ENCODE results near the gene ATAD3B.
"Not testable (repeated sequence)": the region's sequence is repeated elsewhere in the genome, so short reads cannot be mapped to it uniquely, and the experiment has no call there.

ATAD3B gene

GRCh38 chr1:1511533-1512285 lies 40.1 kb downstream of the ATAD3B start, which contains the start of gene ATAD3A:
TSS of gene ATAD3A (plus strand) at chr1:1512162. CDS start at chr1:1512269, 107 bp downstream.
- Histone ChIP-seq H3K36me3 (replicated peaks; ENCODE audit: low read depth, low read length) (no peaks in the 10 kb centered on the region), H3K4me3 (ENCODE audit: low read length) (peak within 1 kb of the TSS; percentile 95), H3K27me3 (ENCODE audit: low read depth, low read length) (no peaks in the 10 kb centered on the region), H3K4me2 (ENCODE audit: low read length) (peak within 1 kb of the TSS; percentile 92), H3K9me3 (ENCODE audit: insufficient read depth, low read length) (no peaks in the 10 kb centered on the region), H4K20me1 (ENCODE audit: insufficient read depth, low read length) (no peaks in the 10 kb centered on the region), H3K4me1 (ENCODE audit: low read length) (peaks cover 6% of the 10 kb centered on the region), H3K27ac (ENCODE audit: low read length) (peak within 1 kb of the TSS; percentile 76), H3K79me2 (ENCODE audit: low read length) (peaks cover 43% of the 10 kb centered on the region), H2AFZ (ENCODE audit: low read depth, low read length) (peak within 1 kb of the TSS; percentile 42; the same call in 1 of the 2 replicates), H3K9ac (ENCODE audit: low read length) (peak within 1 kb of the TSS; percentile 96)
- TF ChIP-seq EZH2phosphoT487 (IDR thresholded peaks at IDR 0.05; ENCODE audit: low read depth) (no peak), CTCF (IDR thresholded peaks at IDR 0.05; ENCODE audit: low read depth, low read length) (no peak)

GRCh38 chr1:1512425-1512824 lies 40.9 kb downstream of the ATAD3B start:
- not testable (repeated sequence) for H4K20me1 ChIP-seq (ENCODE audit: insufficient read depth, low read length); H3K9me3 ChIP-seq (ENCODE audit: insufficient read depth, low read length); H3K27me3 ChIP-seq (ENCODE audit: low read depth, low read length); H3K36me3 ChIP-seq (replicated peaks; ENCODE audit: low read depth, low read length); H2AFZ ChIP-seq (ENCODE audit: low read depth, low read length); H3K4me1 ChIP-seq (ENCODE audit: low read length); H3K27ac ChIP-seq (ENCODE audit: low read length)
- Histone ChIP-seq H3K9ac (ENCODE audit: low read length) (peak overlapping the region; percentile 52; the same call in 1 of the 2 replicates), H3K4me3 (ENCODE audit: low read length) (peak overlapping the region; percentile 95), H3K79me2 (ENCODE audit: low read length) (peaks cover 43% of the 10 kb centered on the region), H3K4me2 (ENCODE audit: low read length) (0 out of 2 replicates have a peak overlapping the region, but pooled peaks have one; percentile 43)

- H3K36me3 ChIP-seq (replicated peaks; ENCODE audit: low read depth, low read length); H2AFZ ChIP-seq (ENCODE audit: low read depth, low read length); H3K4me3 ChIP-seq (ENCODE audit: low read length); H3K9ac ChIP-seq (ENCODE audit: low read length); H3K9me3 ChIP-seq (ENCODE audit: insufficient read depth, low read length); H4K20me1 ChIP-seq (ENCODE audit: insufficient read depth, low read length); H3K4me1 ChIP-seq (ENCODE audit: low read length); H3K27ac ChIP-seq (ENCODE audit: low read length); H3K27me3 ChIP-seq (ENCODE audit: low read depth, low read length): not testable (repeated sequence)
- H3K79me2 ChIP-seq (ENCODE audit: low read length) = peaks cover 43% of the 10 kb centered on the region
- H3K4me2 ChIP-seq (ENCODE audit: low read length) = peak overlapping the region; percentile 30; the same call in 1 of the 2 replicates
Measured at GRCh38 chr1:1513675-1514074, 42.1 kb downstream of the ATAD3B start.

- H3K9me3 ChIP-seq (ENCODE audit: insufficient read depth, low read length); H3K36me3 ChIP-seq (replicated peaks; ENCODE audit: low read depth, low read length); H3K9ac ChIP-seq (ENCODE audit: low read length); H3K27ac ChIP-seq (ENCODE audit: low read length); H3K4me3 ChIP-seq (ENCODE audit: low read length); H4K20me1 ChIP-seq (ENCODE audit: insufficient read depth, low read length); H3K27me3 ChIP-seq (ENCODE audit: low read depth, low read length); H2AFZ ChIP-seq (ENCODE audit: low read depth, low read length); H3K4me1 ChIP-seq (ENCODE audit: low read length); H3K4me2 ChIP-seq (ENCODE audit: low read length): not testable (repeated sequence)
- peaks cover 43% of the 10 kb centered on the region for H3K79me2 ChIP-seq (ENCODE audit: low read length)
Measured at GRCh38 chr1:1514376-1514775, 42.8 kb downstream of the ATAD3B start.

GRCh38 chr1:1516923-1517322 lies 45.4 kb downstream of the ATAD3B start:
- not testable (repeated sequence) for H3K4me2 ChIP-seq (ENCODE audit: low read length)

GRCh38 chr1:1517973-1518620 lies 46.5 kb downstream of the ATAD3B start:
- Histone ChIP-seq H3K9me3 (ENCODE audit: insufficient read depth, low read length) (no peaks in the 10 kb centered on the region), H3K36me3 (replicated peaks; ENCODE audit: low read depth, low read length) (peaks cover 4% of the 10 kb centered on the region), H3K27ac (ENCODE audit: low read length) (no peak overlapping the region), H3K4me3 (ENCODE audit: low read length) (no peak overlapping the region), H4K20me1 (ENCODE audit: insufficient read depth, low read length) (no peaks in the 10 kb centered on the region), H3K9ac (ENCODE audit: low read length) (no peak overlapping the region), H3K79me2 (ENCODE audit: low read length) (peaks cover 25% of the 10 kb centered on the region), H3K4me2 (ENCODE audit: low read length) (no peak overlapping the region), H2AFZ (ENCODE audit: low read depth, low read length) (no peak overlapping the region), H3K27me3 (ENCODE audit: low read depth, low read length) (no peaks in the 10 kb centered on the region), H3K4me1 (ENCODE audit: low read length) (no peaks in the 10 kb centered on the region)
- TF ChIP-seq EZH2phosphoT487 (IDR thresholded peaks at IDR 0.05; ENCODE audit: low read depth) = no peak
- no peak for TF ChIP-seq CTCF (IDR thresholded peaks at IDR 0.05; ENCODE audit: low read depth, low read length)

More at GRCh38 chr1:1516923-1517322, 45.4 kb downstream of the ATAD3B start:
- not testable (repeated sequence) for H3K9ac ChIP-seq (ENCODE audit: low read length); H3K36me3 ChIP-seq (replicated peaks; ENCODE audit: low read depth, low read length); H3K4me1 ChIP-seq (ENCODE audit: low read length); H4K20me1 ChIP-seq (ENCODE audit: insufficient read depth, low read length); H3K27ac ChIP-seq (ENCODE audit: low read length); H3K4me3 ChIP-seq (ENCODE audit: low read length); H3K9me3 ChIP-seq (ENCODE audit: insufficient read depth, low read length); H2AFZ ChIP-seq (ENCODE audit: low read depth, low read length); H3K27me3 ChIP-seq (ENCODE audit: low read depth, low read length)
- H3K79me2 ChIP-seq (ENCODE audit: low read length) = peaks cover 32% of the 10 kb centered on the region

GRCh38 chr1:1518621-1519007 lies 47.0 kb downstream of the ATAD3B start:
- not testable (repeated sequence) for H3K9me3 ChIP-seq (ENCODE audit: insufficient read depth, low read length); H4K20me1 ChIP-seq (ENCODE audit: insufficient read depth, low read length); H3K36me3 ChIP-seq (replicated peaks; ENCODE audit: low read depth, low read length); H3K4me2 ChIP-seq (ENCODE audit: low read length); H3K9ac ChIP-seq (ENCODE audit: low read length); H3K4me3 ChIP-seq (ENCODE audit: low read length); H3K27me3 ChIP-seq (ENCODE audit: low read depth, low read length); H3K27ac ChIP-seq (ENCODE audit: low read length); H3K4me1 ChIP-seq (ENCODE audit: low read length); H2AFZ ChIP-seq (ENCODE audit: low read depth, low read length)
- peaks cover 20% of the 10 kb centered on the region for H3K79me2 ChIP-seq (ENCODE audit: low read length)
